MM.1S (cell line): ENCODE data around the gene PDE11A.

Source experiments
- DNase-seq: peaks from one replicate; pipeline ENCODE4 v3.0.0-alpha.2; 2015
- H2AFZ ChIP-seq: fragments of 300-600 bp; sonication (generic); 2 replicates; pipeline ENCODE4 v1.6.0; 2016; ENCODE audit warnings: antibody characterized with exemption, low read length
- H3F3A ChIP-seq: fragments of 300-600 bp; sonication (generic); 2 replicates; pipeline ENCODE4 v1.6.1; 2016; ENCODE audit warnings: mild to moderate bottlenecking, antibody characterized with exemption, low read length, moderate library complexity, mixed read lengths; ENCODE audit not compliant: insufficient read depth
- H3K27ac ChIP-seq: fragments of 300-600 bp; sonication (generic); 2 replicates; pipeline ENCODE4 v1.5.1; 2016; ENCODE audit warnings: mild to moderate bottlenecking, low read length
- H3K27me3 ChIP-seq: fragments of 300-600 bp; sonication (generic); replicated peaks from 2 replicates; pipeline ENCODE4 v1.6.0; 2016; ENCODE audit warnings: low read length; ENCODE audit not compliant: insufficient read depth
- H3K36me3 ChIP-seq: fragments of 300-600 bp; sonication (generic); replicated peaks from 2 replicates; pipeline ENCODE4 v1.6.1; 2016; ENCODE audit warnings: mild to moderate bottlenecking, low read length, mixed read lengths; ENCODE audit not compliant: insufficient read depth
- H3K4me1 ChIP-seq: fragments of 300-600 bp; sonication (generic); 2 replicates; pipeline ENCODE4 v1.6.1; 2016; ENCODE audit warnings: low read length, mixed read lengths
- H3K4me2 ChIP-seq: fragments of 300-600 bp; sonication (generic); 2 replicates; pipeline ENCODE4 v1.6.0; 2016; ENCODE audit warnings: low read depth, low read length
- H3K4me3 ChIP-seq: fragments of 300-600 bp; sonication (generic); 2 replicates; pipeline ENCODE4 v1.5.1; 2016; ENCODE audit warnings: low read length, mixed read lengths
- H3K79me2 ChIP-seq: fragments of 300-600 bp; sonication (generic); 2 replicates; pipeline ENCODE4 v1.6.1; 2016; ENCODE audit warnings: mixed run types, low read length, mixed read lengths
- H3K9ac ChIP-seq: fragments of 300-600 bp; sonication (generic); 2 replicates; pipeline ENCODE4 v1.6.1; 2016; ENCODE audit warnings: low read length, mixed read lengths
- H3K9me2 ChIP-seq: fragments of 300-600 bp; sonication (generic); replicated peaks from 2 replicates; pipeline ENCODE4 v1.6.1; 2016; ENCODE audit warnings: mild to moderate bottlenecking, low read length, mixed read lengths; ENCODE audit not compliant: insufficient read depth
- H3K9me3 ChIP-seq: fragments of 300-600 bp; sonication (generic); replicated peaks from 2 replicates; pipeline ENCODE4 v1.6.1; 2016; ENCODE audit warnings: mild to moderate bottlenecking, low read length, mixed read lengths; ENCODE audit not compliant: insufficient read depth
- H4K20me1 ChIP-seq: fragments of 300-600 bp; sonication (generic); 2 replicates; pipeline ENCODE4 v1.6.1; 2016; ENCODE audit warnings: mild to moderate bottlenecking, low read length, moderate library complexity, mixed read lengths; ENCODE audit not compliant: insufficient read depth
- EZH2 ChIP-seq: fragments of 300-600 bp; sonication (generic); optimal IDR thresholded peaks from 2 replicates; pipeline ENCODE3; 2017; ENCODE audit warnings: low read depth, mild to moderate bottlenecking, antibody characterized with exemption, low read length, mixed read lengths
- EZH2phosphoT487 ChIP-seq: fragments of 300-600 bp; sonication (generic); IDR thresholded peaks from 2 replicates; pipeline ENCODE4 v1.6.1; 2018; ENCODE audit warnings: antibody characterized with exemption, low read length
- TF ChIP-seq, protein P1 (sequence below): fragments of 300-600 bp; sonication (generic); IDR thresholded peaks from 2 replicates; pipeline ENCODE4 v1.5.1; 2016; ENCODE audit warnings: antibody characterized with exemption, low read length, mixed read lengths

The PDE11A gene

DNA sequence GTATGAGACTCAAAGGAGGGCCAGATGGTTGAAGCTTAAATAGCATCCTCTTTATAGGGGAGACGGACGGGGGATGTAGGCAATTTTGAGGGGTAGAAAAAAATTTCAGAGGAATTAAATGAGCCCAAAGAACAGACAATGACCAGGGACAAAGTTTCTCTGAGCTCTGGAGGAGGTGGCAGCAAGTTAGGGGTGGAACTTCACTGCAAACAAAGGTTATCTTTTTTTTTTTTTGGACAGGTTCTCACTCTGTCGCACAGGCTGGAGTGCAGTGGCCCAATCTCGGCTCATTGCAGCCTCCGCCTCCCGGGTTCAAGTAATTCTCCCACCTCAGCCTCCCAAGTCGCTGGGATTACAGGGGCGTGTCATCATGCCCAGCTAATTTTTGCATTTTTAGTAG lies 195.6 kb downstream of the PDE11A start:
- no peak overlapping the region for H3K4me3 ChIP-seq

DNA sequence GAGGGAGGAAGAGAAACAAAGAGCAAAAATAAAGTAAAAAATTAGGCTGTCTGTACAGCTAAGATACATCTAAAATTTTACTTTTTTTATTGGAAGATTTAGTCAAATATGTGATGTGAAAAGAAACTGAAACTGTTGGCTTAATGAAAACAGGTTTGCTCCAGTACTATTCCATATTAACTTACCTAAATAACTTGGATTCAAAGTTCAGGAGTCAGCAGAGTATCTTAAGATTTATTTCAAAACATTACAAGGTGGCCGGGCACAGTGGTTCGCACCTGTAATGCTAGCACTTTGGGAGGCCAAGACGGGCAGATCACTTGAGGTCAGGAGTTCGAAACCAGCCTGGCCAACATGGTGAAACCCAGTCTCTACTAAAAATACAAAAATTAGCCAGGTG lies 197.9 kb downstream of the PDE11A start:
- Histone ChIP-seq H3K79me2 (no peaks in the 10 kb centered on the region), H3K9me2 (no peaks in the 10 kb centered on the region), H3K4me2 (no peak overlapping the region), H3K36me3 (no peaks in the 10 kb centered on the region), H3K27ac (no peak overlapping the region), H3F3A (no peaks in the 10 kb centered on the region), H3K27me3 (no peaks in the 10 kb centered on the region), H3K4me1 (0 out of 2 replicates have a peak, but pooled peaks cover 12% of the 10 kb centered on the region), H4K20me1 (no peaks in the 10 kb centered on the region), H3K9ac (no peak overlapping the region), H3K4me3 (no peak overlapping the region), H3K9me3 (no peaks in the 10 kb centered on the region), H2AFZ (no peak overlapping the region)
- DNase-seq, result no peak
- TF ChIP-seq, protein P1, sequence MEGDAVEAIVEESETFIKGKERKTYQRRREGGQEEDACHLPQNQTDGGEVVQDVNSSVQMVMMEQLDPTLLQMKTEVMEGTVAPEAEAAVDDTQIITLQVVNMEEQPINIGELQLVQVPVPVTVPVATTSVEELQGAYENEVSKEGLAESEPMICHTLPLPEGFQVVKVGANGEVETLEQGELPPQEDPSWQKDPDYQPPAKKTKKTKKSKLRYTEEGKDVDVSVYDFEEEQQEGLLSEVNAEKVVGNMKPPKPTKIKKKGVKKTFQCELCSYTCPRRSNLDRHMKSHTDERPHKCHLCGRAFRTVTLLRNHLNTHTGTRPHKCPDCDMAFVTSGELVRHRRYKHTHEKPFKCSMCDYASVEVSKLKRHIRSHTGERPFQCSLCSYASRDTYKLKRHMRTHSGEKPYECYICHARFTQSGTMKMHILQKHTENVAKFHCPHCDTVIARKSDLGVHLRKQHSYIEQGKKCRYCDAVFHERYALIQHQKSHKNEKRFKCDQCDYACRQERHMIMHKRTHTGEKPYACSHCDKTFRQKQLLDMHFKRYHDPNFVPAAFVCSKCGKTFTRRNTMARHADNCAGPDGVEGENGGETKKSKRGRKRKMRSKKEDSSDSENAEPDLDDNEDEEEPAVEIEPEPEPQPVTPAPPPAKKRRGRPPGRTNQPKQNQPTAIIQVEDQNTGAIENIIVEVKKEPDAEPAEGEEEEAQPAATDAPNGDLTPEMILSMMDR, result no peak
- no peak for TF ChIP-seq EZH2phosphoT487

More for the DNA sequence above, 195.6 kb downstream of the PDE11A start:
- Histone ChIP-seq H3K4me1 (0 out of 2 replicates have a peak, but pooled peaks cover 12% of the 10 kb centered on the region), H2AFZ (no peak overlapping the region), H4K20me1 (no peaks in the 10 kb centered on the region), H3K36me3 (no peaks in the 10 kb centered on the region), H3K9me3 (no peaks in the 10 kb centered on the region), H3K4me2 (no peak overlapping the region), H3K27me3 (no peaks in the 10 kb centered on the region), H3K9me2 (no peaks in the 10 kb centered on the region), H3K27ac (no peak overlapping the region), H3K9ac (no peak overlapping the region), H3K79me2 (no peaks in the 10 kb centered on the region), H3F3A (no peaks in the 10 kb centered on the region)
- TF ChIP-seq EZH2phosphoT487, result no peak
- no peak for TF ChIP-seq EZH2
- TF ChIP-seq, protein P1, result no peak
- no peak for DNase-seq

DNA sequence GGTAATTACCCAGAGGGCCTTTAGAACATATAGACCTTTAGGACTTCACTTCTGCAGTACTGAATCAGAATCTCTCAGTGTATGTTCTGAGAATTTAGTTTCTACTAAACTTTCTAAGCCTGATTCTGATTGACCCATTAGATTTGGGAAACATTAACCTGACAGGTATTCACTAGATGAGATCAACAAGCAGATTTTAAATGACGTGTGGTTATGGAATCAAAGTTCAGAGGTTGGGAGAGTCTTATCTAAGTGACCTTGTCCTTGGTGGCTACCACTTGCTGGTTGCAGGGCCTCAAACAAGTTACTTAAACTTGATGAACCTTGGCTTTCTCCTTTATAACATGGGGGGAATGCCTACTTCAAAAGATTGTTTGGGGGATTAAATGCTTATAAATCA lies 198.7 kb downstream of the PDE11A start:
- no peaks in the 10 kb centered on the region for H3K79me2 ChIP-seq

More for the DNA sequence above, 198.7 kb downstream of the PDE11A start:
- Histone ChIP-seq H3K4me3 (no peak overlapping the region), H4K20me1 (no peaks in the 10 kb centered on the region), H3K9me3 (no peaks in the 10 kb centered on the region), H3K9me2 (no peaks in the 10 kb centered on the region), H3K9ac (no peak overlapping the region), H3K4me1 (0 out of 2 replicates have a peak, but pooled peaks cover 8% of the 10 kb centered on the region), H3K27ac (no peak overlapping the region), H3F3A (no peaks in the 10 kb centered on the region), H3K27me3 (no peaks in the 10 kb centered on the region), H2AFZ (no peak overlapping the region), H3K4me2 (no peak overlapping the region), H3K36me3 (no peaks in the 10 kb centered on the region)
- no peak for TF ChIP-seq EZH2
- TF ChIP-seq EZH2phosphoT487, result no peak
- TF ChIP-seq, protein P1, result no peak
- DNase-seq, result no peak
